GM18498 (cell line): ENCODE results near the gene GALNT15.

Source experiments
- ATAC-seq: cut with Tn5 transposase; IDR thresholded peaks from one replicate; pipeline ENCODE4 v1.9.1; 2021; ENCODE audit warnings: mild to moderate bottlenecking, moderate library complexity; ENCODE audit not compliant: unreplicated experiment

Gene GALNT15

DNA sequence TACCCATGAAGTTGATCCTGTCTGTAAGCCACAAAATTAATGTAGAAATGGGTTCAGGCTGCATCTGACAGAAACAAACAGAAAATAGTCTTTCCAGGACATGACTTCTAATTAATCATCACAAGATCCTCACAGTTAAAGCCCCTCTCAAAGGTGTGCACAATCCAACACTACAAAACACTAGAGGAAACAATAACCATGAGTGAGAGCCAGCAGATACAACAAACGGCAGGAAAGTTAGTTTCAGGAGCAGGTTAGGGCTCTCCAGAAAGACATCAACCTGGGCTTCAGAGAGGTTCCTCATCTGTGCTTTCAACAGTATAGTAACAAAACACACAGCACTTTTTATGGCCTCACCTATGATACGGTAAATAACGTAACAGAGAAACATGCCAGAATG, 47.5 kb downstream of the GALNT15 start:
- ATAC-seq = no peak

DNA sequence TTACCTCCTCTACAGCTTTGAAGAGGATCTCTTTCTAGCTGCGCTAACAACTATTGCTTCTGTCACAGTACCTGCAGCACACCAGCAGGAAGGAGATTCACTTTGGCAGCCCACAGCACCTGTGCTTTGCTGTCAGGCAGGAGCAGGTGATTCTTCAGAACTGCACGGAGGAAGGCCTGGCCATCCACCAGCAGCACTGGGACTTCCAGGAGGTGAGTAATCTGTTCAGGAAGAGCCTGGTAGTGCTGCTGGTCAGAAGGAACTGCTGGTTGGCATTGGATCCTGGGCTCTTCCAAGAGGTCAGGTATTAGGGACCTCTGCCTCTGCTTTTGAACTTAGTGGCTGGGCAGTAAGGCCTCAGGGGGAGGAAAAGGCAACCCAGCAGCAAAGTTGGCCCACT, 48.1 kb downstream of the GALNT15 start:
- ATAC-seq = no peak

DNA sequence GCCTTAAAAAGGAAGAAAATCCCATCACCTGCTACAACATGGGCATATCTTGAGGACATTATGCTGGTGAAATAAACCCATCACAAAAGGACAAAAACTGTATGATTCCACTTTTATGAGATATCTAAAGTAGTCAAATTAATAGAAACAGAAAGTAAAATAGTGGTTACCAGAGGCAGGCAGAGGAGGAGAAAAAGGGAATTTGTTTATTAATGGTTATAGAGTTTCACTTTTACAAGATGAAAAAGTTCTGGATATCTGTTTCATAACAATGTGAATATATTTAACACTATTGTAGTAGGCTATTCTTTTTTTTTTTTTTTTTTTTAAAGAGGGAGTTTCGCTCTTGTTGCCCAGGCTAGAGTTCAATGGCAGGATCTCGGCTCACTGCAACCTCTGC, 49.8 kb downstream of the GALNT15 start:
- no peak for ATAC-seq

DNA sequence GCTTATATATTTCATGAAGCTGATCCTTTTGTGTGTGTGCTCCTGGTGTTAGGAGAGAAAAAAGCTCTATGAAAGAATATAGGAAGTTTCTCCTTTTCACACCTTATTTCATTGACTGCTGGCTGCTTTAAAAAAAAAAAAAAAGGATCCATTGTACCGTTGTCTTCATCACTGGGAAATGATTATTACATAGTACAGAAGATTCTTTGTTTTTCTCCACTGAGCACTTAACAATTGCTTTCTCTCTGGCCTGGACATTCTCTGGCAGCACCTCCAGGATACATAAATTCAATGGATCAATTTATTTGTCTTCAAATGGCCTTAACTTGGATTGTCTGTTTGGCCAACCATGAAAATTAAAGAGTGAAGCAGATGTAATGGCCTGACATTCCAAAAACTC, 53.1 kb downstream of the GALNT15 start:
- no peak for ATAC-seq

DNA sequence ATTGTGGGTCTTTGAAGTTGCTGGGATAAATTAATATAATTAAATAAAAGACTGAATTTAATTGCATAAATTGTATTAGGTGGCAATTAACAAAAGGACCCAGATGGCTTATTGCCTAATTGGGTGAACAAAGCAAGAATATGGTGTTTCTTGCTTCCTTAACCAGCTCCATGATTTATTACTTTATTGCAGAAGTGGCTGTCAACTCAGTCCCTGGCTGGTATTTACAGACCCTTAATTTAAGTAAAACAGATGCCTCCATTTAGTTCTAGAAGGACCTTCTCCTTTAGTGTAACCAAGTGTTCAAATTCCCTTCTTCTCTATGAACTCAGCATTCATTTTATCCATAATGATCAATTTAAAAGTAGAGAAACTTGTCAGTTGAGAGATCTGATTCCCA, 55.2 kb downstream of the GALNT15 start:
- no peak for ATAC-seq

DNA sequence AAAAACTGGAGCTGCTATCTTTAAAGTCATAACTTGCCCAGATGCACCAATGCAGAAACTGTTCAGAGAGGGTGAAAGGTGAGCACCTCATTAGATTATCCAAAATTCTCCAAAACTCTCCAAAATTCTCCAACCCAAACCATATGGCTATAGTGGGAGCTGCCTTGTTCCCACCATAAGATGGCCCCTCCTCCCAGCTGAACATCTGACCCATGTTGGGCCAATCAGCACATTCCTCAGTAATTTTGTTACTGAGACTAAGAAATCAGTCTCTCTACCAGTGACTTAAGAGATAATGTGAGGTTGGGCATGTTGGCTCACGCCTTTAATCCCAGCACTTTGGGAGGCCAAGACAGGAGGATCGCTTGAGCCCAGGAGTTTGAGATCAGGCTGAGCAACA, 57.5 kb downstream of the GALNT15 start:
- ATAC-seq = no peak

DNA sequence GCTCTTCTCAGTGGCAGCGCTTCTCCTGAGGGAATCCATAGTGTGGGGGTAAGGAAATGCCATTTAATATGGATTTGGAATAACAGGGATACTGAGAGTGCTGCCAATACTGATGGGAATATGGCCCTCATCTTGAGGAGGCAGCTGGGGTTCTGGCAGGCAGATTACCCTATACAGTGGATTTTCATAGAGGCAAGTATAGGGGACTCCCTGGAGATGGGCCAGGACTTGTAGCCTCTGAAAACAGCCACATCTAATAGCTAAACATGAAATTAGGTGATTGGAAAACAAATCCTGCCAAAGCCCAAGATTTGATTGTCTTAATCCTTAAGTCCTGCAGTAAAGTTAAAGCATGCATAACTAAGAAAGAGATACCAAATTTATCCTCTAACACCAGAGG, 59.3 kb downstream of the GALNT15 start:
- ATAC-seq = no peak

DNA sequence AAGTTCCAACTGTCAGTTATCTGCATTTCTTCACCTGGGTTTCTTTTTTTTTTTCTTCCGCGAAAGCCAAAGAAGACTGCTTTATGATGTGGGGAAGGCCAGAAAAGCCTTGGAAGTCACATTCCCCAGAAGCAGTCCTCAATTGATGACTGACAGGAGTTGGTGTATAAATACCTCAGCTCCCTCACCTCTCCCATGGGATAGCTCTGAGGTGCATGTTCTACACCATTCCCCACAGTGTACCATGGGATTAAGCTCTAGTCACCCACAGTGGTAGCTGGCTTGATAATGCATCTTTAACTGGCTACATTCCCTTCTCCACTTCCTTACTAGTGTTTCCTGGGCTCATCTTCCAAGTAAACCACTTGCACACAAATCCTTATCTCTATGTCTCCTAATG, 59.8 kb downstream of the GALNT15 start:
- no peak for ATAC-seq

DNA sequence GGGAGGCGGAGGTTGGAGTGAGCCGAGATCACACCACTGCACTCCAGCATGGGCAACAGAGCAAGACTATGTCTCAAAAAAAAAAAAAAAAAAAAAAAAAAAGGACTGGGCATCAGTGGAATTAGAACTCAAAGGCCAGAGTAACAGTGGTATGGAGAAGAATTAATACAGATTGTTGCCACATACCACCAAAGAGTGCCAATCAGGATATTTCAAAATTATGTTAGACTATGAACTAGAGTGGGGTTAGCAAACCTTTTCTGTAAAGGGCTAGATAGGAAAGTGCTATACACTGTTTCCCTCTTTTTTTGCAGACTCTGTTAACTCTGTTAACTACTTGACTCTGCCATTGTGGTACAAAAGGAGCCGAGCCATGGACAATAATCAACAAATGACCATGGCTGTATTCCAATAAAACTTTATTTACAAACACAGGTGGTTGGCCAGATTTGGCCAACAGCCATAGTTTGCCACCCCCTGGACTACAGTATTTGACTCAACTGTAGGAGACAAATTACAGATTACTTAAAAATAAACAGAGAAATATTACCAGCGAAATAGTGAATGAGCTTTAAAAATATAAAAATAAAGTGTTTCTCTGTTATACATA, 61.7 kb downstream of the GALNT15 start:
- no peak for ATAC-seq

DNA sequence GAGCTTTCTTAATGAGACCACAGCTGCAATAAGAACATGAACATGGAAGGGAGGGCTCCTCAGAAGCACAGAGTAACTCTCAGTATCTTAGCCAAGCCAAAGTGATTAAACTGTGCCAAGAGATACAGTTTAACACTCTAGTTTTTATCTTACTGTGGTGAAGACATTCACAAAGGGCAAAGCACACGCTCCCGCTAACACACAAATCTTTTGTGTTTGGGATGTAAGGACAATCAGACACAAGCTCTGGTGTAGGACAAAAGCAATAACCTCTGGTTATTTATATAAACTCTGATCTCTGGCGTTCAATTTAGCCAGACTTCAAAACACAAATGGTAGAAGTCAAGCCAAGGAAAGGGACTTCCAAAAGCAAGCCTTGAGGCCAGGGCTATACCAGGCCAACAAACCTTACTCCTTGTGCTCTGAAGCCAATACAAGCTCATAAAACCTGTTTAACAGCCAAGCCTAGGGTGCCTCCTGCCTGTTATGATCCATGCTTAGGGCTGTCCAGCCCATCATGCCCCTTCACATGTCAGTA, 62.4 kb downstream of the GALNT15 start:
- no peak for ATAC-seq

DNA sequence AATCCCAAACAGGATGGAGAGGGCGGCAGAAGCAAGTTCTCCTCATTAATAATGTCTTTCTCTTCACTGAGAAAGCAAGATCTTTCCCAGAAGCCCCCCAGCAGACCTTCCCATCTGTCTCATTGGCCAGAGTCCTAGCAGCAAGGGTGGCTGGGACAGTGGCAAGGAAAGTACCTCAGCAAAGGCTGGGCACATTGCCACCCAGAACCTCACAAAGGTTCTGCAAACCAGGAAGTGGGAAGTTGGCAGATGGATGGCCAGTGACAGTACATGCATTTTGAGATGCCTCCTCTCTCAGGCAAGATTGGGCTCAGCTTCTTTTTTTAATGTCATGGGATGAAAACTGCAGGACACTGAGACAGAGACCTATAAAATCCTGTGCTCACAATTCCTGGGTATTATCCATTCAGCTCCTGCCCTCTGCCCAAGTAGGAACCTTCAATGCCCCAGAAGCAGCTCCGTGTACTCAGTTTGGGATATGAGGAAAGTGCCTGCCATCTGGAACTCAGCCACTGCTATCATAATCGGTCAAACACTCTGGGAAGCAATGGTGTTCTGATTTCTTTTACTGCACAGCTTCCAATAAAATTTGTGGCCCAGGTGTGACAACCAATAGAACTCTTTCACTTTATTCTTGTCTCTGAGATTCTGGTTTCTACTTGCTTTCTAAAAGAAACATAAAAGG, 64.7 kb downstream of the GALNT15 start:
- ATAC-seq = no peak

DNA sequence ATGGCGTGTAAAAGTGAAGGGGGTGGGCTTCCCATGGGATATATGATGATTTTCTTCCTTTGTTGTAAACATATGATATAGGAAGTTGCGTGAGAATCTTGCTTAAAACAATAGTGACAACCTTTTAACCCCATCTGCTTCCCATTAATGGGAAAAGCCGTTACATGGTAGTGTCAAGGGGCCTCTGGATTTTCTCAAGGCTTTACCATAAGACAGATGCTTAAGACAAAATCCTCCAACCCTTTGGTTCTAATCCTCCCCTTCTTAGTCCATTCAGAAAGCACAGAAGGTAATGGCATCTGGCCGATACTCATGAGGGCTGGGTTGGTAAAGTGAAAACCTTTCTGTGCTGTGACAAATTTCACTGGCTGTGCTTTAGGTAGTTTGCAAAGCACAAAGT, 65.3 kb downstream of the GALNT15 start:
- ATAC-seq = no peak

DNA sequence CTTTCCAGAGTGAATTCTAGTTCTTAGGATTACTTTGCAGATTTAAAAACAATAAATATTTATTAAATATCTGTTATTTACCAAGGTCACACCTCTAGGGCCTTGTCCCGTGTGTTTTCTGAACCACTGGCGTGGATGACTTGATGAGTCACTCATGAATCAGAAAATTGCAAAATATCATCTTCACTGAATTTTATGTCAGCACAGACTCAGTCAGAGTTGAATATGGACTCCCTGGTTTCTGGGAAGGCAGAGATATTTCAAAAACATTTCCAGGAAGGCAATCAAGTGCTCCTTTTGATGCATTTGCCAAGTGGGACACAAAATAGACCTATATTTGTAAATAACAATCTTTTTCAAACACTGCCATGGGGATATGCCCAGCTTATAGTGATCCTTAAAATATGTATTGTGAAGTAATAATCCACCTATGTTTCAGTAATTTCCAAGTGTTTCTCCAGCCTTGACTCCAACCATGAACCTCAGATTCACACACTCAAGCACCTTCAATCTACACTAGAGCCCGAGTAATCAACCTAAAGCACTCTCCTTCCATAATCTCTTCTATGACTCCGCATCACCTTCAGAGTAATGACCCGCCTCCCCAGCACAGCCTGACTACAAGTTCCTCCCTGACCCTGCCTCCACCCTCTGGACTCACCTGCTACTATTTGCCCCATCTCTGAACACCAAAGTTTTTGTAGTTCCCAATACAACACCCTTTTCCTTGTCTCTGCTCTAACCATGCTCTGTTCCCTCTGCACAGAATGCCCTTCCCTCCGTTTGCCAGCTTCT, 65.9 kb downstream of the GALNT15 start:
- no peak for ATAC-seq

DNA sequence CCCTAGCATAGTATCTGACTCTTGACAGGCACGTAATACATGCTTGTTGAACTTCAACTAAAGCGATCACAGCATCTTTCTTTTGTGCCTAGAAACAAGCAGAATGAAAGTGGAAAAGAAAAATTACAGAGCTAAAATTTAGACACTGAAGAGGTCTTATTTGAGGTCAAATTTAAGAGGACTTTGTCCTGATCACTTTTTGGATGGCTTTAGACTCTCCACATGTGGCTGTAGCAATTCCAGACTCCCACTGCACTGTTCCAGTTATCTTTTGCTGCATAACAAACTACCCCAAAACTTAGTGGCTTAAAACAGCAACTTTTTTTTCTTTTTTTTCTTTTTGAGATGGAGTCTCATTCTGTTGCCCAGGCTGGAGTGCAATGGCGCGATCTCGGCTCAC, 66.7 kb downstream of the GALNT15 start:
- no peak for ATAC-seq

DNA sequence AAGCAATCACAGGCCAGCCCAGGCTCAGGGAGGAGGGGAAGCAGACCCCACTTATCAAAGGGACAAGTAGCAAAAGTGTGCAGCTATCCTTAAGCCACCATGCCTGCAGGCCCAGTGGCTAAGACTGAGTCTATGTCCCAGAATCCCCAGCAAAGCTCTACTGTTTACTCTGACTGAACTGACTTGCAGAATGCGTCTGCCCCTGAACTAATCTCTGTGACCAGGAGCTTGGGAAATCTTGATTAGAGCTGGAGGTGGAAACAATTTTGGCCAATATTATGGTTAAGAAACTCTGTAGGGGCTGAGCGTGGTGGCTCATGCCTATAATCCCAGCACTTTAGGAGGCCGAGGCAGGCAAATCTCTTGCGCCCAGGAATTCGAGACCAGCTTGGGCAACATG, 67.7 kb downstream of the GALNT15 start:
- ATAC-seq = no peak

DNA sequence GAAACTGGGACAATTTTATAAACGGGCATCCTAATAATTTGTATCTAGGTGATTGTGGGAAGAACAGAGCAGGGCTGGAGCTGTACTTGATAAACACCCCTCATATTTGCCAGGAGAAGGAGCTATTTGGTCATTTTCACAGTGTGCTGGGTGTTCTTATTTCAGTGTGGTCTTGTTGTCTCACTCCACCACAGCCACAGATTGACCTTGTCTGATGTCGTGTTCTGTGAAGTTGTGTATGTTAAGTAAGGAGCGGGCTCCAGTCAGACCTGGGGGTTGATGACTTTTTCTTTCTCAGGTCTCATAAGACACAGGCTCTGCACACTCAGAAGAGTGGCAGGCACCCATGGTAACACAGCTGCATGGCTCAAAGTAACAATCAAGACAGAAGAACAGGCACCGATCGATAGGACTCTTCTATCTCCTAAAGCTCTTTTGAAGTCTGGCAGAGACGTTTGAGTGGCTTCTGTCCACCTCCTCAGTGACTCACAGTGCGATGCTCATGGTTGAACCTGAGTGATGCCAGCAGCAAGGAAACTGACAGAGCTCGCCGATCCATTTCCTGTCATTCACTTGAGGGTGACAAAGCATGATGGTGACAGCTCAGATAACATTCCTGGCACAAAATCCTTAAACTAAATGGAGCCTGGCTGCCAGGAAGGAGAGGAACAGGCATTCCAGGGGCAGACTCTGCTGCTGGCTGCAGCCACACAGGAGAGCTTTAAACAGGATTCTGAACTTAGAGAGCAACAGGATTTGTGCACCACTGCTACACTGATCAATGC, 69.4 kb downstream of the GALNT15 start:
- no peak for ATAC-seq

DNA sequence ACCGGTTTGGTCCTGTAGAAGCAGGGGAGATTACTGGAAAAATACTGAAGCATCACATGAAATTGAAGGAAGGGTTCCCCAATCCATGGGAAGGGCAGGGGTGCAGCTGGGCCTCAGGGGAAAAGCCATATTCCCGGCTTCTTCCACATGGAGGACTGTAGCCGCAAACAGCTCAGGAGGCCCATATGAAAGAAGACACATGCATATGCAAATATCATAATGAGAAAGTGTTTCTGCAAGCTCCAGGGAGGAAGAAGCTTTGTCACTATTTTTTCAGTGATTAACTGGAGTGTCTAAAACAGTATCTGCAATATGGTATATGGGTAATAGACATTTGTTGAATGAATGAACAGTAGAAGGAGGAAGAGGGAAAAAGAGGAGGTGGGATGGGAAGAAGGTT, 71.1 kb downstream of the GALNT15 start:
- no peak for ATAC-seq

DNA sequence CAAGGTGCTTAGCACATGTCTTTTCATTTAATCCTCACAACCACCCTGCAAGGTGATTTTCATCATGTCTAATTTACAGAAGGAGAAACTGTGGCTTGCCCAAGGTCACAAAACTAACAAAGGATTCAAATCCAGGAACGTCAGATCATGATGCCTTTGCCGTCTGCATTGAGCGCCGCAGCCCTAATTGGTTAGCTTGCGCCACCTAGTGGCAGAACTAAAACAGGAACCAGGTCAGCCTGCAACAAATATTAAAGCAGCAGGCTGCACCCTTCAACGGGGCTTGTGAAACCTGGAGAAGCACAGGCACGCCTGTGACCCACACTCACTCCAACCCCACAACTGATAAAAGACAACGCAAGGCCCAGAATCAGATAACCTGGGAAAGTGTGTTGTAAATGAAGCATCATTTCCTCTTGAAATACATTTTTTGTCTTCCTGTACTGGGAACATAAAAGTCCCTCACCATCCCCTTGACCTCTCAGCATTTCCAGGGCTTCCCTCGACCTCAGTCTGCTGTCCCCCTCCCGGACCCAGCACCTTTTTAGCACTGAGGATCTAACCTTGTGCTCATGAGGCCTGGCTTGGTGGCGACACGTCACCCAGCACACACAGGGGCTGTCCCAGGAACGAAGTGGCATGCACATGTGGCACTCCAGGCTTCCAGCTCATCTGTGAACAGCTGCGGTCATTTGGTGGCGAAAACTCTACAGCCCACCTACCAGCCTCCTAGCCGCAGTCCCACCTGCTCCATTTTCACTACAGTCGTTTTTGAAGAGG, 73.0 kb downstream of the GALNT15 start:
- ATAC-seq = peak; percentile 80

DNA sequence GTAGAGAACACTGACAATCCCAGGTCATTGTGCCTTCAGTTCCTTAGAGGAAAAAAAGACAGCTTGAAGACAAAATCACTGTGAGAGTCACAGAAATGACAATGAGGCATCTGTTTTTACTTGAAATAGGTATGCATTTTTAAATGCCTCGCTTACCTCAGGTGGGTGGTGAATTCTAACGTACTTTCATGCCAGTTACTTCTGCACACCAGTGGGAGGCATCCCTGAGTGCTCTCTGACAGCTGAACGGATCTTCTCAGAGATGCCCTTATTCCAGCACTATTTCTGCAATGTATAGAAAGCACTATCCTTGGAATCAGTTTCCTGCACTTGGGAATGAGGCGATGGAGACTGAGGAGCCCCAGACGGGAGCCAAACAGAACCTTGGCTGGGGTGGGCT, 74.1 kb downstream of the GALNT15 start:
- no peak for ATAC-seq

DNA sequence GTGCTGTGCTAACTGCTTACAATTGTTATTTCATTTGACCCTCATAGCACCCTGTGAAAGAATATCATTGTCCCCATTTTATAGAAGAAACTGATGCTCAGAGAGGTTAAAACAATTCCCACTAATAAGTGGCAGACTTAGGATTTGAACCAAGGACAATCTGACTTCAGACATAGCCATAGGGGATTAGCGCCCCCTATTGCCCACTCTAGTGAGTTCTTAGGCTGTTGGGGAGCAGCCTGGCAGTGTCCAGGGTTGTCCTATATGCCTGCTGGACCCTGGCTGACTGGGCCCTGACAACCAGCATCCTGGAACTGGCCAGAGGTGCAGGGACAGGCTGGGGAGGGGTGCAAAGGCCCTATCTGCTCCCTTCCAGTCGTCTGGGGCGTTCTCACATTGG, 74.9 kb downstream of the GALNT15 start:
- no peak for ATAC-seq
